Upper lobe of left lung (tissue), 4 donors: ENCODE data around the gene CLEC18A.

Source experiments
- POLR2AphosphoS5 ChIP-seq, 2 donors: sonication (generic); formaldehyde crosslinking; IDR thresholded peaks; one replicate each; pipeline ENCODE4 v1.5.1; 2017; ENCODE audit warnings: antibody characterized with exemption in 2 of 2
- TF ChIP-seq, protein P1 (sequence below), 6 experiments: fragments of 450-650 bp in 4 of 6; fragments of 200-600 bp in 2 of 6; sonication (generic) in 2 of 6; IDR thresholded peaks; one replicate each; pipeline ENCODE4 v1.5.1; 2016 to 2019; ENCODE audit warnings: antibody characterized with exemption in 6 of 6

DNA sequence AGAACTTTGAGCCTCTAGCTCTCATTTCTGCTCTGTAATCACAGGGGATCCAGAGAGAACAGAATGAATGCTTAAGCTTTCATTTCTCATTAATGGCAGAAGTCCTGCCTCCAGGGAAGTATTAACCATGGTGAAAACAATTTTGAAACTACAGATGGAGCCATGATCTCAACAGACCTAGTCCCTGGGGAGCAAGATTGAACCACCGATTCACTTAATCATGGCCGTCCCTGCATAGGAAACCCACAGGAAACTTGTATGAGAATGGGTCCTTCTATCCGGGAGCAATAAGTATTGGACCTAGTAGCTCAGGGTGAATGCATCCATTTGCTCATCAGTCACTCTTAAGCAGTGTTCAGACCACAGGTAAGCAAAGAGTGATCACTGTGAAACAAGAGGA is 40.2 kb upstream of the CLEC18A start:
- TF ChIP-seq, protein P1, sequence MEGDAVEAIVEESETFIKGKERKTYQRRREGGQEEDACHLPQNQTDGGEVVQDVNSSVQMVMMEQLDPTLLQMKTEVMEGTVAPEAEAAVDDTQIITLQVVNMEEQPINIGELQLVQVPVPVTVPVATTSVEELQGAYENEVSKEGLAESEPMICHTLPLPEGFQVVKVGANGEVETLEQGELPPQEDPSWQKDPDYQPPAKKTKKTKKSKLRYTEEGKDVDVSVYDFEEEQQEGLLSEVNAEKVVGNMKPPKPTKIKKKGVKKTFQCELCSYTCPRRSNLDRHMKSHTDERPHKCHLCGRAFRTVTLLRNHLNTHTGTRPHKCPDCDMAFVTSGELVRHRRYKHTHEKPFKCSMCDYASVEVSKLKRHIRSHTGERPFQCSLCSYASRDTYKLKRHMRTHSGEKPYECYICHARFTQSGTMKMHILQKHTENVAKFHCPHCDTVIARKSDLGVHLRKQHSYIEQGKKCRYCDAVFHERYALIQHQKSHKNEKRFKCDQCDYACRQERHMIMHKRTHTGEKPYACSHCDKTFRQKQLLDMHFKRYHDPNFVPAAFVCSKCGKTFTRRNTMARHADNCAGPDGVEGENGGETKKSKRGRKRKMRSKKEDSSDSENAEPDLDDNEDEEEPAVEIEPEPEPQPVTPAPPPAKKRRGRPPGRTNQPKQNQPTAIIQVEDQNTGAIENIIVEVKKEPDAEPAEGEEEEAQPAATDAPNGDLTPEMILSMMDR (IDR thresholded peaks at IDR 0.05): no peak
- TF ChIP-seq POLR2AphosphoS5 (IDR thresholded peaks at IDR 0.05): no peak
